ENCODE results near the gene SLC6A19.

The SLC6A19 gene

GRCh38 chr5:1207555-1207954, 6.2 kb downstream of the SLC6A19 start:
- no peak for DNase-seq (ENCODE audit: low spot score)
- no peak overlapping the region for H3K27ac ChIP-seq
- TF ChIP-seq, protein P1, sequence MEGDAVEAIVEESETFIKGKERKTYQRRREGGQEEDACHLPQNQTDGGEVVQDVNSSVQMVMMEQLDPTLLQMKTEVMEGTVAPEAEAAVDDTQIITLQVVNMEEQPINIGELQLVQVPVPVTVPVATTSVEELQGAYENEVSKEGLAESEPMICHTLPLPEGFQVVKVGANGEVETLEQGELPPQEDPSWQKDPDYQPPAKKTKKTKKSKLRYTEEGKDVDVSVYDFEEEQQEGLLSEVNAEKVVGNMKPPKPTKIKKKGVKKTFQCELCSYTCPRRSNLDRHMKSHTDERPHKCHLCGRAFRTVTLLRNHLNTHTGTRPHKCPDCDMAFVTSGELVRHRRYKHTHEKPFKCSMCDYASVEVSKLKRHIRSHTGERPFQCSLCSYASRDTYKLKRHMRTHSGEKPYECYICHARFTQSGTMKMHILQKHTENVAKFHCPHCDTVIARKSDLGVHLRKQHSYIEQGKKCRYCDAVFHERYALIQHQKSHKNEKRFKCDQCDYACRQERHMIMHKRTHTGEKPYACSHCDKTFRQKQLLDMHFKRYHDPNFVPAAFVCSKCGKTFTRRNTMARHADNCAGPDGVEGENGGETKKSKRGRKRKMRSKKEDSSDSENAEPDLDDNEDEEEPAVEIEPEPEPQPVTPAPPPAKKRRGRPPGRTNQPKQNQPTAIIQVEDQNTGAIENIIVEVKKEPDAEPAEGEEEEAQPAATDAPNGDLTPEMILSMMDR (IDR thresholded peaks at IDR 0.05): no peak
- H3K4me3 ChIP-seq: no peak overlapping the region

DNA sequence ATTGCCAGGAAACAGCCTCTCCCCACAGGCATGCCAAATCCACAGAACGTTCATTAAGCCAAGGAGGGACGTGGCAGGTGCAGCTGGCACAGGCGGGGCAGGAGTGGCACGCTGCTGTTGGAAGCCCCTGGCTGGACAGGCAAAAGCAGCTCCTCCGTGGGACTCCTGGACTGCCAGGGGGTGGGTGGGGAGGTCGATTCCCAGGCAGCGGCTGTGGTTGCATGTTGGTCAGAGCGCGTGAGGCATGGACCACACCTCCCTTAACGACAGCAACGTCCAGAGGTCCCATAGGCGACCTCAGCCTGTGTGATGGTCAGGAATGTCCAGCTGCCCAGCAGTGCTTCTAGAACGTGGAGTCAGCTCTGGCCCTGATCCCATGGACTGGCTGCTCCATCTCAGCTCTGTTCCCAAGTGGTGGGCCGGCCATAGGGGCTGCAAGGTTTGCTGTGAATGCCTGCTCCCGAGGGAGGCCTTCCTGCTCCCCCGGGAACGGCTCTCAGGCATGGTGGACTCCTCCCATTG, 6.9 kb downstream of the SLC6A19 start:
- TF ChIP-seq, protein P1 (IDR thresholded peaks at IDR 0.05): no peak
- DNase-seq (ENCODE audit: low spot score): no peak
- no peak overlapping the region for H3K4me3 ChIP-seq

DNA sequence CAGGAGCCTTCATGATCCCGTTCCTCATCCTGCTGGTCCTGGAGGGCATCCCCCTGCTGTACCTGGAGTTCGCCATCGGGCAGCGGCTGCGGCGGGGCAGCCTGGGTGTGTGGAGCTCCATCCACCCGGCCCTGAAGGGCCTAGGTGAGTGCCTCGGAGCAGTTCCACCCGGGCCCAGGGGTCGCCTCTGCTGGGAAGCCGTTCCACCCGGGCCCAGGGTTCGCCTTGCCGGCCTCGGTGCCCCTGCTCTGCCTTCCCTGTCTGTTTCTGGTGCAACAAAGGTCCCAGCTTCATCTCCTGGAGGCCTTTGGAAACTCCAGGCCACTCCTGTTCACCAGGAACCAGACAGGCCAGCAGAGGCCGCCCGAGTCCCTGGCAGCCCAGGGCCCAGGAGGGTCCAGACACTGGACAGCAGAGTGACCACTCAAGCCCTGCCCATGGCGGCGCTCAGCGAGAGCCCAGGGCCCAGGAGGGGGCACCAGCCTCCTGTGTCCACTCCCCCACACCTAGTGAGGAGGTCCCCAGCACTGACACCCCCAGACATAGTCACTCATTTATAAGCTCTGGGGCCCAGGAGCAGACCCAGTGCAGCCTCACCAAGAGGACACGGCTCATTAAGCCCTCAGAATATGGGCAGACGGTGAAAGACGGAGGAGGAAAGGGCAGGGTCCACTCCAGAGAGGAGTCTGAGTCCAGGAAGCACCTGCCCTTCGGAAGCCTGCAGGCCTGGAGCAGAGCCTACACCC, 7.5 kb downstream of the SLC6A19 start:
- no peak for DNase-seq (ENCODE audit: low spot score)
- no peak overlapping the region for H3K4me3 ChIP-seq
- TF ChIP-seq, protein P1 (IDR thresholded peaks at IDR 0.05): no peak

More for the DNA sequence above, 6.9 kb downstream of the SLC6A19 start:
- no peak overlapping the region for H3K27ac ChIP-seq

DNA sequence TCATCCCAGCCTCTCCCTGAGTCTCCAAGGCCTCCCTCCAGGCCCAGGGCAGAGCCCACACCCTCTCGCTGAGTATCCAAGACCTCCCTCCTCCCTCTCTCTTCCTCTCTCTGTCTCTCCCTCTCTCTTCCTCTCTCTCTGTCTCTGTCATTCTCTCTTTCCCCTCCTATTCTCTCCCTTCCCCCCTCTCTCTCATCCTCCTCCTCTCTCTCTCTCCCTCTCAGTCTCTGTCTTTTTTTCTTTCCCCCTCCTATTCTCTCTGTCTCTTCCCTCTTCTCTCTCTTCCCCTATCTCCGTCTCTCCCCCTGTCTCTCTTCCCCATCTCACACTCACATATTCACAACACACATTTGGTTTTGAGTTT, 8.1 kb downstream of the SLC6A19 start:
- no peak overlapping the region for H3K27ac ChIP-seq
- H3K4me3 ChIP-seq: no peak overlapping the region
- DNase-seq (ENCODE audit: low spot score): no peak
- TF ChIP-seq, protein P1 (IDR thresholded peaks at IDR 0.05): no peak

More for the DNA sequence above, 7.5 kb downstream of the SLC6A19 start:
- H3K27ac ChIP-seq: no peak overlapping the region

DNA sequence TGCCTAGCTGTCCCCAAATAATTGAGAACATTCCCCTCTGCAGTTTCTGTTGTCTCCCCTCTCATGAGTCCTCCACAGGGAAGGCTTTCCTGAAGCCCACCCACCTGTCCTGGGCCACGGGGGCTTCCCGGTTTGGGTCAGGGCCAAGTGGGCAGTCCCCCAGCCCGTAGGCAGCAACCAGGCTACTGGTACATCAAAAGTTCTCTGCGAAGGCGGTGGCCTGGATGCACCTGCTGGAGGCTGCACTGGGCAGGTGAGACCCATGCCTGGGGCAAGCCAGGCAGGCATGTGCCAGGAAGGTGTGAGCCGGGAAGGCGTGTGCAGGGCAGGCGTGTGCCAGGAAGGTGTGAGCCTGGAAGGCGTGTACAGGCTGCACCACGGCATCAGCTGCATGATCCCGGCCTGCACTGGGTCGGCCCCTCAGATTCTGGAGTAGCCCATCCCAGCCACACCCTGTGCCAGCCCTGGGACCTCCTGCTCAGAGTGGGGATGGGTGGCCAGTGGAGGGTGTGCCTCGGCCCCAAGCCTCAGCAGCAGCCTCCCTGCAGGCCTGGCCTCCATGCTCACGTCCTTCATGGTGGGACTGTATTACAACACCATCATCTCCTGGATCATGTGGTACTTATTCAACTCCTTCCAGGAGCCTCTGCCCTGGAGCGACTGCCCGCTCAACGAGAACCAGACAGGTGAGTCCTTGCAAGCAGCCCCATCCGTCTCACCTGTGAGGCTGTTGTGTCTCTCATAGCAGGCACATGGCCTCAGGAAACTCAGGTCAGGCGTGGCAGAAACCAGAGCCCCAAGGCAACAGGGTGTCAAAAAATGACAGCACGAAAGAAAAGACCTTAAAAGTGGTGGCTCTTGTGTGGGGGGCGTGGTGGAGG, 8.7 kb downstream of the SLC6A19 start:
- no peak for DNase-seq (ENCODE audit: low spot score)
- H3K4me3 ChIP-seq: no peak overlapping the region
- TF ChIP-seq, protein P1 (IDR thresholded peaks at IDR 0.05): no peak
- H3K27ac ChIP-seq: no peak overlapping the region

DNA sequence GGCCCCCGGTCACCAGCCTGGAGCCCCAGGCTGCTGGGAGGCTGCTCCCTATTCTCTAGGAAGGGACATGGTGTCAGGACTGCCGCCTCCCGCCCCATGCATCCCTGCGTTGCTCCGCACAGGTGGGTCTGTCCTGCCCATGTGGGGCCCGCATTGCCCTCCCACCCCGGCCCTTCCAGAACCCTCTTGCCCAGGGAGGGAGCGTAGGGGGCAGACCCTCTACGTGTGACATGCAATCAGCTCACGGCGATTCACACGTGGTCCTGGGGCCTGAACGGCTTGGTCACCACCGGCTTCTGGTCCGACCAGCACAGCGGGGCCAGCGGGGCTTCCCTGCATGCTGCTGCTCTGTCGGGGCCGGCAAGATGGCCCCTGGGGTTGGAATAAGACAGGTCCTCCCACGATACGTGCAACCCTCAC, 9.4 kb downstream of the SLC6A19 start:
- Histone ChIP-seq H3K4me3 (no peak overlapping the region), H3K27ac (no peak overlapping the region)
- TF ChIP-seq, protein P1 (IDR thresholded peaks at IDR 0.05): no peak
- no peak for DNase-seq (ENCODE audit: low spot score)

Data from coronary artery (tissue), 2 donors.